ENCODE results near the gene KCNK2. TPM values are rescaled to one million over a fixed set of nuclear protein-coding genes. Genes with fewer than 3 reads are reported as not detected.

The KCNK2 gene
- total and polyA plus RNA-seq, 8 donors = 0.10 to 0.26 (median 0.15) TPM; not detected in 2

- Histone ChIP-seq H3K27me3 (no peaks in the 10 kb centered on the region), H3K27ac (no peak overlapping the region), H3K9me3 (no peaks in the 10 kb centered on the region), H3K36me3 (no peaks in the 10 kb centered on the region), H3K4me1 (no peaks in the 10 kb centered on the region), H3K4me3 (no peak overlapping the region)
- ATAC-seq = no peak
- intact Hi-C loops (cut with DNase I) = no loop called here
- DNase-seq = no peak
- no peak for TF ChIP-seq CTCF (IDR thresholded peaks at IDR 0.05)
These were observed 26.0 kb upstream of the KCNK2 start for GRCh38 chr1:215056584-215056983.

GRCh38 chr1:215059947-215060346, 22.6 kb upstream of the KCNK2 start:
- Histone ChIP-seq H3K4me1 (no peaks in the 10 kb centered on the region), H3K27ac (no peak overlapping the region), H3K36me3 (no peaks in the 10 kb centered on the region), H3K4me3 (no peak overlapping the region), H3K27me3 (no peaks in the 10 kb centered on the region), H3K9me3 (no peaks in the 10 kb centered on the region)
- no peak for TF ChIP-seq CTCF (IDR thresholded peaks at IDR 0.05)
- DNase-seq (peak in 1 of 4 donors; percentile 11), ATAC-seq (no peak)
- intact Hi-C loops (cut with DNase I) = no loop called here

- no peak for ATAC-seq
- intact Hi-C loops (cut with DNase I) = no loop called here
These were observed 18.2 kb upstream of the KCNK2 start for GRCh38 chr1:215064327-215064726.

GRCh38 chr1:215071078-215071477, 11.5 kb upstream of the KCNK2 start:
- ATAC-seq (no peak), DNase-seq (no peak)
- Histone ChIP-seq H3K27me3 (no peaks in the 10 kb centered on the region), H3K27ac (no peak overlapping the region), H3K9me3 (no peaks in the 10 kb centered on the region), H3K4me1 (no peaks in the 10 kb centered on the region), H3K4me3 (no peak overlapping the region), H3K36me3 (no peaks in the 10 kb centered on the region)
- TF ChIP-seq CTCF (IDR thresholded peaks at IDR 0.05) = no peak
- intact Hi-C loops (cut with DNase I) = no loop called here

More at GRCh38 chr1:215064327-215064726, 18.2 kb upstream of the KCNK2 start:
- no peak for DNase-seq
- H3K4me1 ChIP-seq = no peaks in the 10 kb centered on the region
- H3K4me3 ChIP-seq = no peak overlapping the region
- H3K27ac ChIP-seq = no peak overlapping the region
- H3K9me3 ChIP-seq = no peaks in the 10 kb centered on the region
- H3K27me3 ChIP-seq = no peaks in the 10 kb centered on the region
- no peaks in the 10 kb centered on the region for H3K36me3 ChIP-seq
- TF ChIP-seq CTCF (IDR thresholded peaks at IDR 0.05) = no peak

- no peak for ATAC-seq
- H3K36me3 ChIP-seq = no peaks in the 10 kb centered on the region
- DNase-seq = no peak
- H3K9me3 ChIP-seq = no peaks in the 10 kb centered on the region
- no peak overlapping the region for H3K4me3 ChIP-seq
- H3K4me1 ChIP-seq = no peaks in the 10 kb centered on the region
- intact Hi-C loops (cut with DNase I) = no loop called here
- no peak overlapping the region for H3K27ac ChIP-seq
- no peak for TF ChIP-seq CTCF (IDR thresholded peaks at IDR 0.05)
- H3K27me3 ChIP-seq = peaks cover 0 to 13% of the 10 kb centered on the region in 2 donors
These were observed 6.2 kb upstream of the KCNK2 start for GRCh38 chr1:215076322-215076721.

Measured in left lung (tissue), 10 donors.